CD4-positive, alpha-beta T cell treated with Interleukin-15 for 4 hours (primary cell): ENCODE data around the gene TIGD4.

ENCODE experiments used
- DNase-seq: peaks from one replicate; pipeline ENCODE4 v3.0.0-alpha.2; 2020; ENCODE audit warnings: low spot score

Gene TIGD4

GRCh38 chr4:152719801-152720556 lies 59.6 kb downstream of the TIGD4 start:
- DNase-seq = no peak
